IgD-negative memory B cell (primary cell): Measurements from ENCODE around the gene THUMPD3. TPM values are rescaled to one million over a fixed set of nuclear protein-coding genes. Genes with fewer than 3 reads are reported as not detected.

Experiments
- H3K27ac Mint-ChIP-seq, 3 donors: one replicate each; pipeline ENCODE4 v1.8.0; 2020 to 2022; ENCODE audit warnings: mild to moderate bottlenecking in 3 of 3, mixed read lengths in 3 of 3, moderate library complexity in 1 of 3
- H3K27me3 Mint-ChIP-seq: one replicate; pipeline ENCODE4 v1.8.0; 2021; ENCODE audit warnings: mixed read lengths
- H3K36me3 Mint-ChIP-seq: one replicate; pipeline ENCODE4 v1.8.0; 2020; ENCODE audit warnings: mild to moderate bottlenecking, mixed read lengths
- H3K4me1 Mint-ChIP-seq, 3 donors: one replicate each; pipeline ENCODE4 v1.8.0; 2020 to 2022; ENCODE audit warnings: mixed read lengths in 3 of 3, mild to moderate bottlenecking in 1 of 3
- H3K4me3 Mint-ChIP-seq, 4 donors: one replicate each; pipeline ENCODE4 v1.8.0; 2020 to 2022; ENCODE audit warnings: mild to moderate bottlenecking in 4 of 4, mixed read lengths in 4 of 4, moderate library complexity in 3 of 4
- H3K9me3 Mint-ChIP-seq, 3 donors: one replicate each; pipeline ENCODE4 v1.8.0; 2020 to 2021; ENCODE audit warnings: mixed read lengths in 3 of 3, mild to moderate bottlenecking in 1 of 3
- polyA plus RNA-seq: library from polyadenylated mRNA; unstranded; fragments of 300-500 nt; fragmentation: Illumina TruSeq; gene quantifications from one replicate; pipeline ENCODE4 v1.2.3, GENCODE V29; 2021

THUMPD3 gene
- polyA plus RNA-seq, 1 donor from 2014 or later = 17.9 TPM

- Mint-ChIP-seq H3K9me3 (no peaks in the 10 kb centered on the region), H3K36me3 (peaks cover 1% of the 10 kb centered on the region), H3K4me3 (no peak overlapping the region), H3K4me1 (peaks cover 0 to 4% (median 4%) of the 10 kb centered on the region in 3 donors), H3K27me3 (no peaks in the 10 kb centered on the region), H3K27ac (no peak overlapping the region)
These were observed 16.7 kb upstream of the THUMPD3 start for GRCh38 chr3:9346141-9346540.

DNA sequence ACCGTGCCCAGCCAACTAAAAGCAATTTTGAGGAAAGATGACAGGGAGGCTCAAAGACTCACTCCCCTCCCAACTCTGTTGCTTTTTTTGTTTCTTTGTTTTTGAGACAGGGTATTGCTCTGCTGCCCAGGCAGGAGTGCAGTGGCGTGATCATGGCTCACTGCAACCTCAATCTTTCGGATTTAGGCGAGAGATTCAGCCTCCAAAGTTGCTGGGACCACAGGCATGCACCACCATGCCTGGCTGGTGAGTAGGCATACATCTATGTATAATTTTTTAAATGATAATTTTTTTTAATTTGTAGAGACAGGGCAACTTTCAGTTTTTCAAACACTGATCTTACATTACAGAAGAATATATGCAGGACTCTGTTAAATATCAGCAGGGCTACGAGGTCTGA, 15.8 kb upstream of the THUMPD3 start:
- H3K4me1 Mint-ChIP-seq = peaks cover 0 to 4% (median 4%) of the 10 kb centered on the region in 3 donors
- no peak overlapping the region for H3K27ac Mint-ChIP-seq
- no peak overlapping the region for H3K4me3 Mint-ChIP-seq
- H3K36me3 Mint-ChIP-seq = peaks cover 1% of the 10 kb centered on the region
- no peaks in the 10 kb centered on the region for H3K9me3 Mint-ChIP-seq
- H3K27me3 Mint-ChIP-seq = no peaks in the 10 kb centered on the region

GRCh38 chr3:9347887-9348286, 15.0 kb upstream of the THUMPD3 start:
- H3K36me3 Mint-ChIP-seq = no peaks in the 10 kb centered on the region
- no peak overlapping the region for H3K27ac Mint-ChIP-seq
- H3K9me3 Mint-ChIP-seq = no peaks in the 10 kb centered on the region
- no peaks in the 10 kb centered on the region for H3K27me3 Mint-ChIP-seq
- peaks cover 0 to 5% (median 5%) of the 10 kb centered on the region in 3 donors for H3K4me1 Mint-ChIP-seq
- H3K4me3 Mint-ChIP-seq = no peak overlapping the region

DNA sequence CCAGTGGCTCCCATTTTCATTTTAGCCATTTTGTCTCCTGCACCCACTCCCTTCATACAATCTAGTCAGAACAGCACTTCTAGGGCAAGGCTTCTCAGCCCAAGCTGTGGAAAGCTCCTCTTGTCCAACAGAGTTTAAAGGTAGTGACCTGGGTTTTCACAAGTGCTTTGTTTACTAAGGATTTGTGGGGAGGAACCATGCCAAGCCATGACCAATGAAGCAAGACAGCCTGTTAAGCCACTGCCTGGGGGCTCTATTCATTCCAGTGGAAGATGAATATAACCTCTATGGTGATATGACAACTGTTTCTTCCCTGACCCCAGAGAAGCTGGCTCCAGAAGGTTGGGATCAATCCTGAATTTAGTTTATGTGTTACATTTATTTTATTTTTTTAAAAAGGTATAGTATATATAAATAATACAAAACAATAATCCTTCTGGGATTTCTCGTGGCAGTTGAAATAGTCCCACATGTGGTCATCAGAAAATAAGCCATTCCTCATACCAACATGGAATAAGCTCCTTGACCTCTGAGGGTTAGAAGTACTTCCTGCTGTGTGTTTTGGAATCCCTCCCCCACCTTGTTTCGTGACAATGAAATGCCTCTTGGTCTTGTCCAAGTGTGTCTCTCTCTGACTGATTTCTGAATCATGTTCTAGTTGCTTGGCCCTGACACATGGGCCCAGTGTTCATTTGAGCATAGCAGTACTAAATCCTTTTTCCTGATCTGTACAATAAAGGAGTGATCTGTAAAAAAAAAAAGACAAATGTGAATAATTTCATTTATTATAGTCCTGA, 13.3 kb upstream of the THUMPD3 start:
- peaks cover 9 to 15% (median 14%) of the 10 kb centered on the region in 3 donors for H3K4me1 Mint-ChIP-seq

DNA sequence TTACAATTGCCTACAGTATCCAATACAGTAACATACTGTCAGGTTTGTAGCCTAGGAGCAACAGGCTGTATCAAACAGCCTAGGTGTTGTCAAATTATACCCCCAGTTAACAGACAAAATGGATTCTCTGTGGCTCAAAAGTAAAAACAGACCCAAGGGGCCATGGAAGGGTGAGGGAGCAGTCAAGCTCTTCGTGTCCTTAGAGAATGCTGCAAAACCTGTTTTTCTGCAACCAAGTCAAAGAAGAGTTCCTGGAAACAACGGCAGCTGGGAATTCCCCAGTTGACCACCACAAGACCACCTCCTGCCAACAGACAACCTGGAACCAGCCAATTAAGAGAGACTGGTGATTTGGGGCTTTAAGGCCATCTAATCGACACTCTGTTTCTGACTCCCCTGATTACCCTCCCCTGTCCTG, 11.1 kb upstream of the THUMPD3 start:
- H3K4me3 Mint-ChIP-seq = no peak overlapping the region
- no peaks in the 10 kb centered on the region for H3K9me3 Mint-ChIP-seq
- H3K4me1 Mint-ChIP-seq = peaks cover 10 to 23% (median 17%) of the 10 kb centered on the region in 3 donors
- no peak overlapping the region for H3K27ac Mint-ChIP-seq
- no peaks in the 10 kb centered on the region for H3K36me3 Mint-ChIP-seq
- no peaks in the 10 kb centered on the region for H3K27me3 Mint-ChIP-seq

More for the DNA sequence above, 13.3 kb upstream of the THUMPD3 start:
- no peaks in the 10 kb centered on the region for H3K36me3 Mint-ChIP-seq
- peak overlapping the region in 2 of 3 donors; percentile 31 to 74 for H3K27ac Mint-ChIP-seq
- H3K4me3 Mint-ChIP-seq = no peak overlapping the region
- H3K9me3 Mint-ChIP-seq = no peaks in the 10 kb centered on the region
- no peaks in the 10 kb centered on the region for H3K27me3 Mint-ChIP-seq

- Mint-ChIP-seq H3K27ac (no peak overlapping the region), H3K36me3 (no peaks in the 10 kb centered on the region), H3K27me3 (no peaks in the 10 kb centered on the region), H3K4me3 (no peak overlapping the region), H3K4me1 (peaks cover 10 to 26% (median 17%) of the 10 kb centered on the region in 3 donors), H3K9me3 (no peaks in the 10 kb centered on the region)
These were observed 9.7 kb upstream of the THUMPD3 start for GRCh38 chr3:9352917-9353752.

GRCh38 chr3:9361691-9362388, 1.0 kb upstream of the THUMPD3 start:
- H3K27me3 Mint-ChIP-seq = no peaks in the 10 kb centered on the region
- H3K4me1 Mint-ChIP-seq = peaks cover 5 to 20% (median 13%) of the 10 kb centered on the region in 3 donors

GRCh38 chr3:9369508-9369907, 6.7 kb downstream of the THUMPD3 start:
- H3K27ac Mint-ChIP-seq = no peak overlapping the region
- no peaks in the 10 kb centered on the region for H3K27me3 Mint-ChIP-seq
- no peak overlapping the region for H3K4me3 Mint-ChIP-seq
- no peaks in the 10 kb centered on the region for H3K9me3 Mint-ChIP-seq
- H3K36me3 Mint-ChIP-seq = peaks cover 12% of the 10 kb centered on the region
- peaks cover 3 to 12% (median 9%) of the 10 kb centered on the region in 3 donors for H3K4me1 Mint-ChIP-seq

More at GRCh38 chr3:9361691-9362388, 1.0 kb upstream of the THUMPD3 start:
- Mint-ChIP-seq H3K27ac (peak overlapping the region in 1 of 3 donors; percentile 25), H3K9me3 (no peaks in the 10 kb centered on the region), H3K4me3 (peak overlapping the region; percentile 16 to 80 (median 65)), H3K36me3 (no peaks in the 10 kb centered on the region)

GRCh38 chr3:9373465-9373864, 10.6 kb downstream of the THUMPD3 start:
- Mint-ChIP-seq H3K4me1 (peaks cover 5 to 9% (median 6%) of the 10 kb centered on the region in 3 donors), H3K4me3 (peak overlapping the region in 1 of 4 donors; percentile 29), H3K36me3 (peaks cover 21% of the 10 kb centered on the region), H3K27ac (no peak overlapping the region), H3K9me3 (no peaks in the 10 kb centered on the region), H3K27me3 (no peaks in the 10 kb centered on the region)

DNA sequence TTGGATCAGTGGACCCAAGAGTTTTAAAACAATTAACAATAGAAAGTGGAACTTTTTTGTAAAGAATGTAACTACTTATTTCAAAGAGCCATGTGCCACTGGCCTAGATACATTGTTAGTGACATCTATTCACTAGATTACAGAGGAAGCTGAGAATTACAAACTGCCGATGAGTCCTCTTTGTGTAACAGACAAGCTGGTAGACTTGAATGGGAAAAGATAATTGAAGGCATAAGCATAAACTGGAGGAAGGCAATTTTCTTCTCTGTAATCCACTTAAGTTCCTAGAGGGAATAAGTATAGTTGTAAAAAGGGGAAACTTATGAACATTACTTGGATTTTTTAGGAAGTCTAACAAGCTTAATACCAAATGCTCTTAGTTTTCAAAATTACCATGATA, 15.1 kb downstream of the THUMPD3 start:
- Mint-ChIP-seq H3K27me3 (no peaks in the 10 kb centered on the region), H3K9me3 (no peaks in the 10 kb centered on the region), H3K36me3 (peaks cover 13% of the 10 kb centered on the region), H3K27ac (no peak overlapping the region), H3K4me3 (no peak overlapping the region), H3K4me1 (peaks cover 0 to 8% (median 5%) of the 10 kb centered on the region in 3 donors)

DNA sequence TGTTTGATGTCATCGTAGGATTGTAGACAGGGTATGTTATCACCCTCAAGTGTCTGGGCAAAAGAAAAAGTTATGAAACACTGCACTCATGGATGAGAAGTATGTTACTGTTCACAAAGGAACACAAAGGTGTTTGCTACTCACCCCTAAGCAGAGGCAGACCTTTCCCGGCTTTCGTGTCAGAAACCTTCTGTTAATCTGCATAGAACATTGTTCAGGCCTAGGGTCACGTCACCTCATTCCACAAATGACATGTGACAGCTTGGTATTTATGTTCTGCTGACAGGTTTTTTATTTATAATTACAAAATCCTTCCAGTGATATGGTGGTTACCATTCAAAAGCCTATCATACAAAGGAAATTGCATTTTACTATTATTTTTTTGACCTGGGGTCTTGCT, 16.5 kb downstream of the THUMPD3 start:
- Mint-ChIP-seq H3K9me3 (no peaks in the 10 kb centered on the region), H3K4me1 (peaks cover 0 to 5% (median 2%) of the 10 kb centered on the region in 3 donors), H3K27ac (peak overlapping the region in 1 of 3 donors; percentile 83), H3K36me3 (peaks cover 10% of the 10 kb centered on the region), H3K4me3 (no peak overlapping the region), H3K27me3 (no peaks in the 10 kb centered on the region)

DNA sequence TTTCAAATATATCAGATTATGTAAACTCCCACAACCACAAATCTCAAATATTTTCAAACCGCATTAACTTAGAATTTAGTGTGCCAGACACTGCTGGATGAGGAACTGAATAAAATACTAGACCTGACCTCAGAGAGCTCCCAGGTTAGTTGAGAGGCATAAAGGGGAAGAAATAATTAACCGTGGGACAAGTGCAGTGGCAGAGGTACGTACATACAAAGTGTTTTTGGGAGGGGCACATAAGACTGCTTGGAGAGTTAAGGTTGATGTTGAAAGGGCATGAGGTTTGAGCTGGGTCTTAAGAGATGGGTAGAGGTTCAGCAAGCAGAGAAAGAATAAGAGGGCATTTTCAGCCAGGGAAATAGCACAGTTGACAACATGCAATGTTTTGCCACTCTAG, 17.2 kb downstream of the THUMPD3 start:
- no peak overlapping the region for H3K4me3 Mint-ChIP-seq
- no peaks in the 10 kb centered on the region for H3K9me3 Mint-ChIP-seq
- peak overlapping the region in 1 of 3 donors; percentile 83 for H3K27ac Mint-ChIP-seq
- H3K36me3 Mint-ChIP-seq = peaks cover 9% of the 10 kb centered on the region
- H3K27me3 Mint-ChIP-seq = no peaks in the 10 kb centered on the region
- peaks cover 0 to 5% (median 2%) of the 10 kb centered on the region in 3 donors for H3K4me1 Mint-ChIP-seq

DNA sequence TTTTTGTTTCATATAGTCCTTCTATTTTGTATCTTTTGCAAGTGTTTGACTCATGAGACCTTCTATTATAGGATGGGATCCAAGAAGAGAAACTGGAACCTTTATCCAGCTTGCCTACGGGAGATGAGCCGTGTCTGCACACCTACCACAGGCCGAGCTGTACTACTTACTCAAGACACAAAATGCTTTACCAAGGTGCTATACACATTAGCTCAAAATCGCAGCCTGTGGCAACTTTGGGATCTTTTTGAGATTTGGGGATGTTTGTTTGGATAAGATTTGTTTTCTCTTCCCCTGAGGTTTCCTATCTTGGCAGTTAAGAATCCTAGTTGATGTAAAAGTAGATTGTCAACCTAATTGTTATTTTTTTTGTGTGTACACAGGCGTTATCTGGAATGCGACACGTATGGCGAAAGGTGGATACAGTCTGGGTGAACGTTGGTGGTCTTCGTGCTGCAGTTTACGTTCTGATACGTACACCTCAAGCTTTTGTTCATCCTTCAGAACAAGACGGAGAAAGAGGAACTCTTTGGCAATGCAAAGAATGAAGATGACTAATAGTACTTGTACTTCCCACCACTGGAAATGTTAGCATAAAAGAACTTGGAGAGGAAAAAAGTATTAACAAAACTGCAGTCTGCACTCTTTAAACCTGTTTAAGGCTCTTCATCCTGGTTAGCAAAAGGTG, 21.4 kb downstream of the THUMPD3 start:
- H3K4me1 Mint-ChIP-seq = peaks cover 3 to 11% (median 8%) of the 10 kb centered on the region in 3 donors
- H3K27ac Mint-ChIP-seq = no peak overlapping the region
- no peaks in the 10 kb centered on the region for H3K27me3 Mint-ChIP-seq
- H3K9me3 Mint-ChIP-seq = no peaks in the 10 kb centered on the region
- no peaks in the 10 kb centered on the region for H3K36me3 Mint-ChIP-seq
- H3K4me3 Mint-ChIP-seq = no peak overlapping the region
